Measurements from ENCODE around the gene PXMP4. TPM values are rescaled to one million over a fixed set of nuclear protein-coding genes. Genes with fewer than 3 reads are reported as not detected.

Gene PXMP4
- total and polyA plus RNA-seq, 9 donors = 7.7 to 10.7 (median 8.5) TPM

DNA sequence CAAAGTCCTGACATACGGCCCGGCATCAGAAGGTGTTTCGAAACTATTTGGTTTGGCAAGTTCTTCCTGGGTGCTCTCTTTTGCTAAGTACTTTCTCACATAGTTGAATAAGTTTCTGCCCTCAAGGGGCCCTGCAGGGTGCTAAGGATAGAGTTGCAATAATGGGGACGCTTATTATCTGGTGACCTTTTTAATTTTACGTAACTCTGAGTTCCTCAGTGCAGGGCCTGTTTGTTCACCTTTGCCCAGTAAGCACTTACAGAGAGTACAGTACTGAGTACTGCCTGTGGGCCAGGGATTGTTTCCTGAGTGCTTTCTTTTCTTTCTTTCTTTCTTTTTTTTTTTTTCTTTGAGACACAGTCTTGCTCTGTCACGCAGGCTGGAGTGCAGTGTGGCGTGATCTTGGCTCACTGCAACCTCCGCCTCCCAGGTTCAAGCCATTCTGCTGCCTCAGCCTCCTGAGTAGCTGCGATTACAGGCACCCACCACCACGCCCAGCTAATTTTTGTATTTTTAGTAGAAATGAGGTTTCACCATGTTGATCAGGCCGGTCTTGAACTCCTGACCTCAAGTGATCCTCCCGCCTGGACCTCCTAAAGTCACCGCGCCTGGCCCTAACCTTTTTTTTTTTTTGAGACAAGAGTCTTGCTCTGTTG is 4.5 kb upstream of the PXMP4 start:
- Histone ChIP-seq H3K36me3 (ENCODE audit: control insufficient read depth, insufficient read depth, low read length) (no peaks in the 10 kb centered on the region), H3K4me3 (ENCODE audit: low read length) (no peak overlapping the region), H3K27me3 (ENCODE audit: control insufficient read depth, insufficient read depth, low read length) (no peaks in the 10 kb centered on the region), H3K27ac (ENCODE audit: low read length) (no peak overlapping the region), H3K9me3 (replicated peaks; ENCODE audit: control insufficient read depth, low read depth, low read length) (no peaks in the 10 kb centered on the region), H3K4me1 (ENCODE audit: control insufficient read depth, insufficient read depth, low read length) (peaks cover 6% of the 10 kb centered on the region)
- no peak for DNase-seq
- 50% methylated on average over 1 of the region's 14 CpGs for WGBS (ENCODE audit: insufficient coverage)

DNA sequence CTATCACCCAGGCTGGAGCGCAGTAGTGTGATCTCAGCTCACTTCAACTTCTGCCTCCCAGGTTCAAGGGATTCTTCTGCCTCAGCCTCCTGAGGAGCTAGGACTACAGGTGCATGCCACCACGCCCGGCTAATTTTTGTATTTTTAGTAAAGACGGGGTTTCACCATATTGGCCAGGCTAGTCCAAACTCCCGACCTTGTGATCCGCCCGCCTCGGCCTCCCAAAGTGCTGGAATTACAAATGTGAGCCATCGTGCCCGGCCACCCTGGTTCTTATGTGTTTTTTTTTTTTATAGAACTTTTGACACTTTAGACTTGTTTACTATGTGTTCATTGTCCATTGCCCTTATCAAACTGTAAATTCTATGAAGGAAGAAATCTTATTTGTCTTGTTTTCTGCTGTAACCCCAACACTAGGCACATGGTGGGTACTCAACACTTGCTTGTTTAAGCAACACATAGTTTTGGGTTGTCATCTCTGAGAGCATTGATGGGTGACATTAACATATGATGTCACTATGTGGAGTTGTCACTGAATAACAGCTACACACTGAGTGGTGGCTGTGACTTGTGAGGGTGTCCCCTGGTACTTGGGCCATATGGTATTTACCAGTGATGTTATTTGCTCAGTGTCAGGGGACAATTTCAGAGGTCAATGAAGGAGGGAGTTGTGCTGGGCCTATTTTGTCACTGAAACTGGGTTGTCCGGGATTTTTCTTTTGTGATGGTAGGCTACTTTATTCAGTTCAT is 1.5 kb upstream of the PXMP4 start:
- Histone ChIP-seq H3K27me3 (ENCODE audit: control insufficient read depth, insufficient read depth, low read length) (no peaks in the 10 kb centered on the region), H3K27ac (ENCODE audit: low read length) (no peak overlapping the region), H3K36me3 (ENCODE audit: control insufficient read depth, insufficient read depth, low read length) (no peaks in the 10 kb centered on the region), H3K4me1 (ENCODE audit: control insufficient read depth, insufficient read depth, low read length) (peaks cover 11% of the 10 kb centered on the region), H3K4me3 (ENCODE audit: low read length) (no peak overlapping the region), H3K9me3 (replicated peaks; ENCODE audit: control insufficient read depth, low read depth, low read length) (no peaks in the 10 kb centered on the region)
- no peak for DNase-seq
- WGBS (ENCODE audit: insufficient coverage) = 100% methylated on average over 3 of the region's 11 CpGs

DNA sequence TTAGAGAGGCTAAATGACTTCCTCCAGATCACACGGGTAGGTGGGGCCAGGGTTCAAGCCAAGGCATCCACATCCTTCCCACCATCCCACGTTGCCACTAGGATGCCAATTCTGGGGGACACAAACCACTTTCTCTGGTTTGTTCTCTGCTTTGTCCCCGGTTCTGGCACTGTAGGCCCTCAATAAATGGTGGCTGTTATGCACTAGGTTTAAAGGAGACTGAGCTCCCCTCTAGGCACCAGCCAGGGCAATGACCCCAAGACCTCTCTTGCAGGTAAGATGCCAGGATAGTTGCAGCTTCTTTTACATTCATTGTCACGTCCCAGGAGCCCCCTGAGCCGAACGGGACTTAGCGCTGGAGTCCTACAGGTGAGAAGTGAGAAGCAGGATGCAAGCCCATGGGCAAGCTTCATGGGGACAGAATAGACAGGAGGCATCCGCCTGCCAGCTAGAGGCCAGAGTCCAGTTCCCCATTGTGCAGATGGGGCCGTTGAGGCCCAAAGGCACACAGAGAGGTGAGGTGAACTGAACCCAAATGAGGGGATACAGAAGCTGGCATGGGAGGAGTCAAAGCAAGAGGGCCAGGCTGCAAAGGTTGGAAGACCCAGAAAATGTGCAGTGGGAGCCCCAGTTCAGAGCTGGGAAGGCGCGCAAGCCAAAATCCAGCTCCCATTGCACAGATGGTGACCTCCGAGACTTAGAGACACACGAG is 677 bp downstream of the PXMP4 start:
- Histone ChIP-seq H3K27me3 (ENCODE audit: control insufficient read depth, insufficient read depth, low read length) (no peaks in the 10 kb centered on the region), H3K27ac (ENCODE audit: low read length) (peak overlapping the region; percentile 29)

DNA sequence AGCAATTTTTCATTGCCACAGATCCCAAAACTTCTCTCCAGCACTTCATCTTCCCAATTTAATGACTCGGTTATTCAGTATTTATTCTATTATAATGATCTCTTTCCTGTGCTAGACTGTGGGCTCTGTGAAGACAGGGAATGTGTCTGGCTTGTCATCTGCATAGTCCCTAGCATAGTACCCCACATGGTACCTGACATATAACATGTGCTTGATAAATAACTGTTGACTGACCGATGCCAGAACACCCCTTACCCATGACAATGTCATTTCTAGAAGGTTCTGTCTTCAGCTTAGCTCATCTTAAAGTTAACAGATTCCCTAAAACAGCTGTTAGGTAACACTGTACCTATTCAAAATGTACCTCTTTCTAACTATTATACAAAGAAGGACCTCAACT is 3.6 kb downstream of the PXMP4 start:
- Histone ChIP-seq H3K36me3 (ENCODE audit: control insufficient read depth, insufficient read depth, low read length) (peaks cover 24% of the 10 kb centered on the region), H3K9me3 (replicated peaks; ENCODE audit: control insufficient read depth, low read depth, low read length) (no peaks in the 10 kb centered on the region), H3K27ac (ENCODE audit: low read length) (no peak overlapping the region), H3K4me3 (ENCODE audit: low read length) (no peak overlapping the region), H3K4me1 (ENCODE audit: control insufficient read depth, insufficient read depth, low read length) (peaks cover 11% of the 10 kb centered on the region), H3K27me3 (ENCODE audit: control insufficient read depth, insufficient read depth, low read length) (no peaks in the 10 kb centered on the region)
- WGBS (ENCODE audit: insufficient coverage) = no CpG with 5 or more reads among the region's 2 CpGs
- no peak for DNase-seq

More for the DNA sequence above, 677 bp downstream of the PXMP4 start:
- WGBS (ENCODE audit: insufficient coverage) = 55% methylated on average over 12 of the region's 13 CpGs
- DNase-seq = peak; percentile 22
- peak overlapping the region; percentile 83 for H3K4me3 ChIP-seq (ENCODE audit: low read length)
- no peaks in the 10 kb centered on the region for H3K9me3 ChIP-seq (replicated peaks; ENCODE audit: control insufficient read depth, low read depth, low read length)
- H3K4me1 ChIP-seq (ENCODE audit: control insufficient read depth, insufficient read depth, low read length) = peaks cover 11% of the 10 kb centered on the region
- peaks cover 6% of the 10 kb centered on the region for H3K36me3 ChIP-seq (ENCODE audit: control insufficient read depth, insufficient read depth, low read length)

DNA sequence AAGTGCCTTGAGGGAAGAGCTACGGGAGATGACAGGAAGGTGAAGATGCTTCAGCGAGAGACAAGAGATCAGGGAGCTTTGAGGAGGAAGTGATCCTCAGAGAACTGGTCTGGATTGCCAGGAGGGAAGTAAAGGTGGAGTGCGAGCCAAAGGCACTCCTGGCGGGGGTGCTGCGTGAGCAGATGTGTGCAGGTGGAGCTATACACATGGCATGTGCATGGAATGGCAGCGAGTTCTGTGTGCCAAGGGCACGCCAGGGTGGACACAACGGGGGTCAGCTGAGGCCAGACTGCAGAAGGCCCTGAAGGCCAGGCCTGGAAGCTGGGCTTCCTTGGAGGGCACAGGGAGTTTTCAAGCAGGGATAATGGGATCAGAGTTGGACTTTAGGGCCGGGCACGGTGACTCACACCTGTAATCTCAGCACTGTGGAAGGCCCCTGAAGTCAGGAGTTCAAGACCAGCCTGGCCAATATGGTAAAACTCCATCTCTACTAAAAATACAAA is 6.2 kb downstream of the PXMP4 start:
- Histone ChIP-seq H3K4me3 (ENCODE audit: low read length) (no peak overlapping the region), H3K36me3 (ENCODE audit: control insufficient read depth, insufficient read depth, low read length) (peaks cover 36% of the 10 kb centered on the region), H3K27me3 (ENCODE audit: control insufficient read depth, insufficient read depth, low read length) (no peaks in the 10 kb centered on the region), H3K9me3 (replicated peaks; ENCODE audit: control insufficient read depth, low read depth, low read length) (no peaks in the 10 kb centered on the region), H3K4me1 (ENCODE audit: control insufficient read depth, insufficient read depth, low read length) (no peaks in the 10 kb centered on the region), H3K27ac (ENCODE audit: low read length) (no peak overlapping the region)
- no peak for DNase-seq
- WGBS (ENCODE audit: insufficient coverage) = 90% methylated on average over 8 of the region's 10 CpGs

DNA sequence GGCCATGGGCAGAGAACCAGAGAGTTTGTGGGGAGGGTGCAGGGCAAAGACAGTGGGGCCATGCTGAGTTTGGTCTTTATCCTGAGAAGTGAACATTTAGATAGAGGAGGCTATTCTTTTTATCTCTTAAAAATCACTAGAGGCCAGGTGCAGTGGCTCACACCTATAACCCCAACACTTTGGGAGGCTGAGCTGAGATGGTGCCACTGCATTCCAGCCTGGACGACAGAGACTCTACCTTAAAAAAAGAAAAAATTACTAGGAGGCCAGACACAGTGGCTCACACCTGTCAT is 8.7 kb downstream of the PXMP4 start:
- Histone ChIP-seq H3K36me3 (ENCODE audit: control insufficient read depth, insufficient read depth, low read length) (peaks cover 46% of the 10 kb centered on the region), H3K4me1 (ENCODE audit: control insufficient read depth, insufficient read depth, low read length) (no peaks in the 10 kb centered on the region), H3K4me3 (ENCODE audit: low read length) (no peak overlapping the region), H3K27me3 (ENCODE audit: control insufficient read depth, insufficient read depth, low read length) (no peaks in the 10 kb centered on the region), H3K9me3 (replicated peaks; ENCODE audit: control insufficient read depth, low read depth, low read length) (no peaks in the 10 kb centered on the region), H3K27ac (ENCODE audit: low read length) (no peak overlapping the region)
- WGBS (ENCODE audit: insufficient coverage) = no CpG with 5 or more reads among the region's 1 CpG
- DNase-seq = no peak

GRCh38 chr20:33710681-33711445 is 9.2 kb downstream of the PXMP4 start:
- Histone ChIP-seq H3K36me3 (ENCODE audit: control insufficient read depth, insufficient read depth, low read length) (peaks cover 46% of the 10 kb centered on the region), H3K27ac (ENCODE audit: low read length) (no peak overlapping the region), H3K9me3 (replicated peaks; ENCODE audit: control insufficient read depth, low read depth, low read length) (no peaks in the 10 kb centered on the region), H3K4me1 (ENCODE audit: control insufficient read depth, insufficient read depth, low read length) (no peaks in the 10 kb centered on the region), H3K27me3 (ENCODE audit: control insufficient read depth, insufficient read depth, low read length) (no peaks in the 10 kb centered on the region), H3K4me3 (ENCODE audit: low read length) (no peak overlapping the region)
- WGBS (ENCODE audit: insufficient coverage) = 81% methylated on average over 8 of the region's 14 CpGs
- DNase-seq = no peak

DNA sequence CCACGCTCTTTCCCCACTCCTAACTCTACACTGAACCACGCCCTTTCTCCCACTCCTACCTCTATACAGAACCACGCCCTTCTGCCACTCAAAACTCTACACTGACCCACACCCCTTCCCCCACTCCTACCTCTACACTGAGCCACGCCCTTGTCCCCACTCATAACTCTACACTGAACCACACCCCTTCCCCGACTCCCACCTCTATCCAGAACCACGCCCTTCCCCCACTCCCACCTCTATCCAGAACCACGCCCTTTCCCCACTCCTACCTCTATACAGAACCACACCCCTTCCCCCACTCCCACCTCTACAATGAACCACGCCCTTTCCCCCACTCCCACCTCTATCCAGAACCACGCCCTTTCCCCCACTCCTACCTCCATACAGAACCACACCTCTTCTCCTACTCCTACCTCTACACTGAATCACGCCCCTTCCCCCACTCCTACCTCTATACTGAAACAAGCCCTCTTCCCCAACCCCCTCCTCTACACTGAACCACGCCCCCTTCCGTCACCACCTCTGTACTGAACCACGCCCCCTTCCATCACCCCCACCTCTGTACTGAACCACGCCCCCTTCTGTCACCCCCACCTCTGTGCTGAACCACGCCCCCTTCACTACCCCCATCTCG is 10.1 kb downstream of the PXMP4 start:
- no peak for DNase-seq
- H3K27ac ChIP-seq (ENCODE audit: low read length) = no peak overlapping the region
- H3K4me1 ChIP-seq (ENCODE audit: control insufficient read depth, insufficient read depth, low read length) = no peaks in the 10 kb centered on the region
- peaks cover 46% of the 10 kb centered on the region for H3K36me3 ChIP-seq (ENCODE audit: control insufficient read depth, insufficient read depth, low read length)
- H3K9me3 ChIP-seq (replicated peaks; ENCODE audit: control insufficient read depth, low read depth, low read length) = no peaks in the 10 kb centered on the region
- WGBS (ENCODE audit: insufficient coverage) = 78% methylated on average over 11 of the region's 16 CpGs
- H3K27me3 ChIP-seq (ENCODE audit: control insufficient read depth, insufficient read depth, low read length) = no peaks in the 10 kb centered on the region
- H3K4me3 ChIP-seq (ENCODE audit: low read length) = no peak overlapping the region

- no peak for DNase-seq
- Histone ChIP-seq H3K9me3 (replicated peaks; ENCODE audit: control insufficient read depth, low read depth, low read length) (no peaks in the 10 kb centered on the region), H3K4me3 (ENCODE audit: low read length) (no peak overlapping the region), H3K27me3 (ENCODE audit: control insufficient read depth, insufficient read depth, low read length) (no peaks in the 10 kb centered on the region), H3K36me3 (ENCODE audit: control insufficient read depth, insufficient read depth, low read length) (peaks cover 40% of the 10 kb centered on the region), H3K27ac (ENCODE audit: low read length) (no peak overlapping the region), H3K4me1 (ENCODE audit: control insufficient read depth, insufficient read depth, low read length) (no peaks in the 10 kb centered on the region)
- 100% methylated on average over 1 of the region's 2 CpGs for WGBS (ENCODE audit: insufficient coverage)
These were observed 10.7 kb downstream of the PXMP4 start for GRCh38 chr20:33709398-33709797.

All from muscle of leg (tissue), 11 donors.